Amniotic stem cell (primary cell): ENCODE measurements around the gene HSPB1.
"Not testable (repeated sequence)": the region's sequence is repeated elsewhere in the genome, so short reads cannot be mapped to it uniquely, and the experiment has no call there.

Source experiments
- DNase-seq: peaks from one replicate; lab custom pipeline; 2025; lab: John Stamatoyannopoulos, UW

Gene HSPB1

GRCh38 chr7:76308874-76309273 is 6.4 kb downstream of the HSPB1 start:
- not testable (repeated sequence) for DNase-seq

GRCh38 chr7:76309341-76310101 is 7.0 kb downstream of the HSPB1 start:
- DNase-seq = not testable (repeated sequence)

DNA sequence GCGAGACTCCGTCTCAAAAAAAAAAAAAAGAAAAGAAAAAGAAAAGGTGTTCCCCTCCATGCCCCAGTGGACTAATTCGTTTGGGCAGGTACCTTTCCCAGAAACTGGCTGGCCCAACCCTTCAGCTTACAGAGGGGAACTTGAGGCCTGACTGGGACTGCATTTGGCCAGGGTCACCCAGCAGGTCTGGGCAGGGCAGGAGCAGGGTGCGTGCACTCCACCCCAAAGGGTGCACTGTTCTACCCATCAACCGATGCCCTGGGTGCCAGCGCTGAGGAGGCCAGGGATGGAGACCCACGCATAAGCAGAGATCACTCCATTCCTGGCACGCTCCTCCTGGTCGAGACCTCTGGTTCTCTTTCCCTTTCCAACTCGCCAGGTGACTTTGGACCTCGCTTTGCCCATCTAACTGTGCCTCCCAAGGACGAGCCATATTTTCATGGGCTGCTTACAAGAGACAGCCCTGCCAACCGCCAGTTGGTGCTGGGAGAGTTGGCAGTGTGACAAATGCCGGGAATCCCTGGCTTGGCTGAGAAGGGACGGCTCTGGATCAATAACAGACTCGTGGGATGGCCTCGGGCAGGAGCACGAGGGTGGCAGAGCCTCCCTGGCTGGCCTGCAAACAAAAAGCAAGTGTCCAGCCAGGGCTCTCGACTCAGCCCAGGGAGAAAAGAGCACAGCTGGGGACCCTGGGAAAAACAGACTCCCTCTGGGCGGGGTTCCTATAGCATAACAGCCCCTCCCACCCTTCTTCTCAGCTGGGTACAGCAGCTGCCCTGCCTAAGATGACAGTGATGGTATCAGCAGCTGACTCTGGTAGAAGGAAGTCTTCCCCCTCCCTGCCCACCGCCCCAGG is 7.9 kb downstream of the HSPB1 start:
- DNase-seq = no peak

- not testable (repeated sequence) for DNase-seq
These were observed 9.4 kb downstream of the HSPB1 start for GRCh38 chr7:76311838-76312237.

DNA sequence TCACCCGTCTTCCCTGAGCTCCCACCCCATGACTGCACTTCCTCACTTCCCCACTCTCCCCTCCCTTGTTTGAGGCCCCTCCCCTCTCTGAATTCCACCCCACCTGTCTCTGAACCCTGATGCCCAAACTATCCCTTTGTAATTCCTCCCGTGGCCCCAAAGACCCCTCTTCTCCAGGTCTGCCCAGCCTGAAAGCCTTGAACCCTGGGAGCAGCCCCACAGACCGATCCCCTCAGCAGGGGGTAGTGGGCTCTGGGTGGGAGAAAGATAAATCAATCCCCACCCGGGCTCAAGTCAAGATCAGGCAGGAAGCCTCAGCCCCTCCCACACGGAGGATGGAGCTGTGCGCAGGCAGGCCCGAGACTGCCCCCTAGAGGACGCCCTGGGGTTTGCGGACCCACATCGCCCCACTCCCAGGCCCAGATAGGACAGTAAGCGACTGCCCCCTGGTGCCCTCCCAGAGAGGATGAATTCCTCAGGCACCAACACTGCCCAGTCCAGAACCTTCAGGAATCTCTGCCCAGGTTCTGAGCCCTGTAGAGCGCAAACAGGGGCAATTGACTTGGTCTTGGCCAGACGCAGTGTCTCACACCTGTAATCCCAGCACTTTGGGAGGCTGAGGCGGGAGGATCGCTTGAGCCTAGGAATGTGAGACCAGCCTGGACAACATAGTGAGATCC is 11.7 kb downstream of the HSPB1 start:
- DNase-seq = peak; percentile 45

DNA sequence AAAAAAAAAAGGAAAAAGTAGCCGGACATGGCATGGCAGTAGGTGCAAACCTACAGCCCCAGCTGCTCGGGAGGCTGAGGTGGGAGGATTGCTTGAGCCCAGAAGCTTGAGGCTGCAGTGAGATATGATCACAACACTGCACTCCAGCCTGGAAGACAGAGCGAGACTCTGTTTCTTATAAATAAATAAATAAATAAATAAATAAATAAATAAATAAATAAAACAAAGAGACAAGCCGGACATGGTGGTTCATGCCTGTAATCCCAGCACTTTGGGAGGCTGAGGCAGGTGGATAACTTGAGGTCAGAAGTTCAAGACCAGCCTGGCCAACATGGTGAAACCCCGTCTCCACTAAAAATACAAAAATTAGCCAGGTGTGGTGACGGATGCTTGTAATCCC is 12.3 kb downstream of the HSPB1 start:
- not testable (repeated sequence) for DNase-seq

GRCh38 chr7:76315364-76315763 is 12.9 kb downstream of the HSPB1 start:
- DNase-seq = no peak

- DNase-seq = no peak
These were observed 14.7 kb downstream of the HSPB1 start for GRCh38 chr7:76316984-76317781.

DNA sequence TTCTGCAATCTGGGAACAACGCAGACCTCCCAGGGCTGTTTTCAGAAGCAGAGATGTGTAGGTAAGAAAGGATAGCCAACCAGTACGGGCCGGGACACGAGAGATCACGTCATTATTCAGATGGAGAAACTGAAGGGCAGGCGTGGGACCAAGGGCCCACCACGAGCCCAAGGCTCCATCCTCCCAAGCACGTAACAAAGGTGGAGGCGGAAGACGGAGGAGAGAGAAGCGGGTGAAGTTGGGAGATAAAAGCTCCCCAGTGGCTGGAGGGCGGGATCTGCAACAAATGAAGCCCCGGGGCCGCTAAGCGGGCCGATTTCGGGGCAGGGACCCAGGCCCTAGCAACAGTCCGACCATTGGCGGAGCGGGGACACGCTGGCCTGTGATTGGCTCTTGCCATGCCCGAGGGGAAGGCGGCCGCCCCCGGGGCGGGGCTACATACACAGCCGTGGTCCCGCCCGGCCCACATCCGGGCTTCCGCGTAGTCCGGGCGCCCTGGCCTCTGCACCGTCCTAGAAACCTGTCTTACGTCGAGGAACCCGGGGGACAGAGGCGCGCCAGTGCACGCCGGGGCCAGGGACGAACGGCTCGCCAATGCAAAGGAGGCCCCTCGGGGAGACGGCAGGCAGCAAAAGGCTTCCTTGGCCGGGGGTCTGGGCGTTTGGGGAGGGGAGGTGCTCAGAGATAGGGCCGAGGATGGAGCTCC is 15.5 kb downstream of the HSPB1 start:
- DNase-seq = peak; percentile 92

- DNase-seq = peak; percentile 76
These were observed 16.2 kb downstream of the HSPB1 start for GRCh38 chr7:76318488-76319353.

- DNase-seq = no peak
These were observed 22.6 kb downstream of the HSPB1 start for GRCh38 chr7:76325092-76325491.

DNA sequence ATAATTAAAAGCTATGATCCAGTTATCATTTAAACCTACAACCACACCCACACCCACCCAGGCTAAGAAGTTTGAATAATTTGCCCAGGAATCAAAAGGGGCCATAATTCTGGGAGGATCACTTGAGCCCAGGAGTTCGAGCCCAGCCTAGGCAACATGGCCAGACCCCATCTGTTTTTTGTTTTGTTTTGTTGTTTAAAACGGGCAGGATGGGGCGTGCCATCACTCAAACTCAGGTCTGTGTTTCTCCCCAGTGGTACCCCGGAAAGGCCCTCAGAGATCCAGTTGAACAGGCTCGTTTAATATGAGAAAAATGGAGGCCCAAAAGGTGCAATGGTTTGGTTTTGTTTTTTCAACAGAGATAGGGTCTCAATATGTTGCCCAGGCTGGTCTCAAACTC is 23.3 kb downstream of the HSPB1 start:
- DNase-seq = no peak

GRCh38 chr7:76326646-76327233 is 24.3 kb downstream of the HSPB1 start:
- no peak for DNase-seq

DNA sequence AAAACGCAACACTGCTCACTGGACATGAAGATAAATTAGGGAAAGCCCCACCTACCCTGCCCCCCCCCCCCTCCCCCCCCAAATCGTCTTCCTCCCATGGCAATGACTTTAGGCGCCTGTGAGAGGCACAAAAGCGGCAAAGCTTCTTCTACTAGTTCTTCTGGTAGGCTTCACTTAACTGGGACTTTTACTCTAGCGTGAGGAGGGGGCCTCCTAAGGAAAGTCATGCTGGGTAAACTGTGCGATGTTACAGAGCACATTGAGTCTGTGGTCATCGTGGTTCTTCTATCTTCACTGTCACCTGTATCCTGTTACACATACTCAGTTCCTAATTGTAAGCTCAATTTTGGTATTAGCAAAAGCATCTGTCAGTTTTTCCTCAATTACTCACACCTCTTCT is 25.1 kb downstream of the HSPB1 start:
- no peak for DNase-seq

- DNase-seq = no peak
These were observed 25.9 kb downstream of the HSPB1 start for GRCh38 chr7:76328389-76328788.

- no peak for DNase-seq
These were observed 27.0 kb downstream of the HSPB1 start for GRCh38 chr7:76329479-76329878.

- no peak for DNase-seq
These were observed 27.8 kb downstream of the HSPB1 start for GRCh38 chr7:76330261-76330660.

DNA sequence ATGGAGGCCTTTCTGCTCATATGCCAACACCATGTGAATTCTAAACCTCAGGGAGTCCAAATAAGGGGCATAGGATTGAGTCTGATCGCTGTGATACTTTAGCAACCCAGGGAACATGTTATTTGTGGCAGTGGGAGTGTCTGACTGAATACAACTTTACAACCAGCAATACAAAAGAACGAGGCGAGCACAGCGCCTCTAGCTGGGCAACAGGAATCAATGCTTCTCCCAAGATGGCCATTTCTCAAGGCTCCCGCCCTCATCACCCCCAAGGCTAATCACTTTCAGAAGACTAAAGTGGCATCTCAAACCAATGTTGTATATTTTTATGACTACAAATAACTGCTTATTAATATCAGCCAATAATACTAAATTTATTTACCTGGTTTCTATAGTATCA is 28.2 kb downstream of the HSPB1 start:
- DNase-seq = no peak

- no peak for DNase-seq
These were observed 29.6 kb downstream of the HSPB1 start for GRCh38 chr7:76332078-76332477.
